HG02759 (cell line): ENCODE measurements around the gene MARK1.
"Not testable (repeated sequence)": the region's sequence is repeated elsewhere in the genome, so short reads cannot be mapped to it uniquely, and the experiment has no call there.

ENCODE experiments used
- ATAC-seq: cut with Tn5 transposase; IDR thresholded peaks from one replicate; pipeline ENCODE4 v1.9.1; 2021; ENCODE audit warnings: mild to moderate bottlenecking, moderate library complexity; ENCODE audit not compliant: unreplicated experiment

Gene MARK1

GRCh38 chr1:220605651-220606050 lies 77.7 kb downstream of the MARK1 start:
- not testable (repeated sequence) for ATAC-seq

GRCh38 chr1:220611100-220611499 lies 83.2 kb downstream of the MARK1 start:
- ATAC-seq: not testable (repeated sequence)

- no peak for ATAC-seq
Measured at GRCh38 chr1:220616836-220617235, 88.9 kb downstream of the MARK1 start.

- no peak for ATAC-seq
Measured at GRCh38 chr1:220628431-220628830, 100.5 kb downstream of the MARK1 start.

- no peak for ATAC-seq
Measured at GRCh38 chr1:220631238-220631815, 103.4 kb downstream of the MARK1 start.

- ATAC-seq: no peak
Measured at GRCh38 chr1:220637759-220638158, 109.8 kb downstream of the MARK1 start.

GRCh38 chr1:220642285-220642684 lies 114.3 kb downstream of the MARK1 start:
- no peak for ATAC-seq

- no peak for ATAC-seq
Measured at GRCh38 chr1:220652995-220653394, 125.1 kb downstream of the MARK1 start.

GRCh38 chr1:220655509-220655908 lies 127.6 kb downstream of the MARK1 start:
- ATAC-seq: peak; percentile 88

- peak; percentile 28 for ATAC-seq
Measured at GRCh38 chr1:220655961-220656740, 128.2 kb downstream of the MARK1 start.

- ATAC-seq: no peak
Measured at GRCh38 chr1:220666349-220666748, 138.4 kb downstream of the MARK1 start.

GRCh38 chr1:220669005-220669404 lies 141.1 kb downstream of the MARK1 start:
- ATAC-seq: no peak

GRCh38 chr1:220670365-220670764 lies 142.4 kb downstream of the MARK1 start:
- ATAC-seq: no peak

GRCh38 chr1:220673921-220674320 lies 146.0 kb downstream of the MARK1 start:
- ATAC-seq: no peak

- no peak for ATAC-seq
Measured at GRCh38 chr1:220677251-220677650, 149.3 kb downstream of the MARK1 start.

- ATAC-seq: peak; percentile 93
Measured at GRCh38 chr1:220680085-220680687, 152.2 kb downstream of the MARK1 start.

GRCh38 chr1:220681220-220681880 lies 153.4 kb downstream of the MARK1 start:
- ATAC-seq: no peak

GRCh38 chr1:220682901-220683576 lies 155.1 kb downstream of the MARK1 start:
- no peak for ATAC-seq

- not testable (repeated sequence) for ATAC-seq
Measured at GRCh38 chr1:220683716-220684115, 155.8 kb downstream of the MARK1 start.

- no peak for ATAC-seq
Measured at GRCh38 chr1:220684890-220685289, 157.0 kb downstream of the MARK1 start.

- ATAC-seq: no peak
Measured at GRCh38 chr1:220685879-220686278, 157.9 kb downstream of the MARK1 start.
